SK-N-SH (cell line): Measurements from ENCODE around the gene LRP5. TPM values are rescaled to one million over a fixed set of nuclear protein-coding genes. Genes with fewer than 3 reads are reported as not detected.

Experiments used
- CTCF ChIA-PET: fragments of 300-600, 350-600 bp; formaldehyde crosslinking; extraction: SDS; loops from one replicate; lab custom pipeline; 2021; lab: Yijun Ruan, JAX
- POLR2A ChIA-PET: fragments of 350-600 bp; sonication (Branson Sonifier 250); formaldehyde crosslinking; extraction: SDS; loops from one replicate; lab custom pipeline; 2020; ENCODE audit warnings: antibody characterized with exemption, inconsistent platforms; lab: Yijun Ruan, JAX
- DNase-seq: peaks from one replicate; pipeline ENCODE4 v3.0.0; 2012
- H2AFZ ChIP-seq: fragments of 200-600 bp; sonication (generic); 2 replicates; pipeline ENCODE4 v1.8.1; 2016; ENCODE audit warnings: antibody characterized with exemption, mild to moderate bottlenecking, low read depth
- H3F3A ChIP-seq: fragments of 200-600 bp; sonication (generic); replicated peaks from 2 replicates; pipeline ENCODE3; 2016; ENCODE audit warnings: antibody characterized with exemption, mild to moderate bottlenecking; ENCODE audit not compliant: insufficient read depth
- H3K27ac ChIP-seq, 2 experiments: fragments of 200-500 bp in 1 of 2; fragments of 200-600 bp in 1 of 2; sonication (Bioruptor generic) in 1 of 2; sonication (generic), shearing (Covaris generic) in 1 of 2; 2 replicates each; pipeline versions ENCODE4 v1.5.1 to v1.6.1; 2014 to 2016; ENCODE audit warnings: low read depth in 2 of 2, inconsistent platforms in 1 of 2, low read length in 1 of 2, mild to moderate bottlenecking in 1 of 2, mixed read lengths in 1 of 2
- H3K27me3 ChIP-seq: fragments of 200-600 bp; sonication (generic), shearing (Covaris generic); 2 replicates; pipeline ENCODE4 v1.6.1; 2016; ENCODE audit warnings: mixed run types; ENCODE audit not compliant: insufficient read depth
- H3K36me3 ChIP-seq, 2 experiments: fragments of 200-500 bp in 1 of 2; fragments of 200-600 bp in 1 of 2; sonication (Bioruptor generic) in 1 of 2; sonication (generic) in 1 of 2; replicated peaks in 1 of 2; 2 replicates each; pipeline versions ENCODE3 to v1.5.1; 2014 to 2016; ENCODE audit warnings: low read length in 1 of 2, mild to moderate bottlenecking in 1 of 2; ENCODE audit not compliant: insufficient read depth in 2 of 2, control insufficient read depth in 1 of 2
- H3K4me1 ChIP-seq, 2 experiments: fragments of 200-500 bp in 1 of 2; fragments of 200-600 bp in 1 of 2; sonication (Bioruptor generic) in 1 of 2; sonication (generic), shearing (Covaris generic) in 1 of 2; 2 replicates each; pipeline versions ENCODE4 v1.5.1 to v1.6.1; 2014 to 2016; ENCODE audit warnings: low read depth in 1 of 2, low read length in 1 of 2, mixed run types in 1 of 2; ENCODE audit not compliant: insufficient read depth in 2 of 2, control insufficient read depth in 1 of 2
- H3K4me2 ChIP-seq: fragments of 200-600 bp; sonication (generic), shearing (Covaris generic); 2 replicates; pipeline ENCODE4 v1.6.1; 2017; ENCODE audit warnings: mixed run types
- H3K4me3 ChIP-seq, 2 experiments: fragments of 200-500 bp in 1 of 2; fragments of 200-600 bp in 1 of 2; sonication (Bioruptor generic) in 1 of 2; sonication (generic), shearing (Covaris generic) in 1 of 2; 2 replicates each; pipeline versions ENCODE4 v1.5.1 to v1.8.1; 2014 to 2016; ENCODE audit warnings: low read depth in 2 of 2, inconsistent platforms in 1 of 2, low read length in 1 of 2, mild to moderate bottlenecking in 1 of 2, mixed read lengths in 1 of 2, moderate library complexity in 1 of 2
- H3K79me2 ChIP-seq: fragments of 200-600 bp; sonication (generic); 2 replicates; pipeline ENCODE4 v1.8.1; 2017; ENCODE audit warnings: mild to moderate bottlenecking; ENCODE audit not compliant: insufficient read depth
- H3K9ac ChIP-seq: fragments of 200-600 bp; sonication (generic); 2 replicates; pipeline ENCODE4 v1.6.1; 2017; ENCODE audit warnings: mixed run types
- H3K9me2 ChIP-seq: fragments of 200-600 bp; sonication (generic); 2 replicates; pipeline ENCODE4 v1.6.1; 2017; ENCODE audit warnings: mixed run types
- H3K9me3 ChIP-seq: fragments of 200-600 bp; sonication (generic); 2 replicates; pipeline ENCODE4 v1.6.1; 2017; ENCODE audit warnings: mixed run types, mild to moderate bottlenecking, moderate library complexity
- H4K20me1 ChIP-seq: fragments of 200-600 bp; sonication (generic); 2 replicates; pipeline ENCODE4 v1.6.1; 2017; ENCODE audit warnings: mild to moderate bottlenecking, mixed run types; ENCODE audit not compliant: insufficient read depth
- CHD2 ChIP-seq: fragments of 150-350 bp; IDR thresholded peaks from 2 replicates; pipeline ENCODE4 v1.6.1; 2018; ENCODE audit warnings: low read length; ENCODE audit not compliant: partially characterized antibody
- CTCF ChIP-seq: fragments of 200-600 bp; sonication (generic); IDR thresholded peaks from 2 replicates; pipeline ENCODE4 v1.6.1; 2017; ENCODE audit warnings: antibody characterized with exemption, mild to moderate bottlenecking, moderate library complexity
- ELF1 ChIP-seq: IDR thresholded peaks from 2 replicates; pipeline ENCODE4 v1.4.0; 2012
- EP300 ChIP-seq, 2 experiments: IDR thresholded peaks; 2 replicates each; pipeline versions ENCODE4 v1.4.0 to v1.6.1; 2012; ENCODE audit warnings: borderline replicate concordance in 1 of 2, low read depth in 1 of 2, low read length in 1 of 2
- FOXJ3 ChIP-seq: sonication (generic); formaldehyde crosslinking; IDR thresholded peaks from 2 replicates; pipeline ENCODE4 v1.5.1; 2020; ENCODE audit warnings: mild to moderate bottlenecking, missing genetic modification reagents
- FOXM1 ChIP-seq: IDR thresholded peaks from 2 replicates; pipeline ENCODE4 v1.4.0; 2012; ENCODE audit warnings: low read depth, mild to moderate bottlenecking
- IRF3 ChIP-seq: fragments of 150-350 bp; IDR thresholded peaks from 2 replicates; pipeline ENCODE4 v1.6.1; 2016; ENCODE audit warnings: mild to moderate bottlenecking, low read depth, low read length
- JUND ChIP-seq: IDR thresholded peaks from 2 replicates; pipeline ENCODE4 v1.4.0; 2012
- NRF1 ChIP-seq: IDR thresholded peaks from 2 replicates; pipeline ENCODE4 v1.6.1; 2012; ENCODE audit warnings: low read depth, mild to moderate bottlenecking, low read length
- PBX3 ChIP-seq: IDR thresholded peaks from 2 replicates; pipeline ENCODE4; 2012
- RCOR1 ChIP-seq: fragments of 150-350 bp; IDR thresholded peaks from 2 replicates; pipeline ENCODE4 v1.6.1; 2017; ENCODE audit warnings: antibody characterized with exemption, low read length
- REST ChIP-seq: IDR thresholded peaks from 2 replicates; pipeline ENCODE4 v1.6.1; 2012; ENCODE audit warnings: mild to moderate bottlenecking, low read depth, low read length, moderate library complexity
- RFX5 ChIP-seq: IDR thresholded peaks from 2 replicates; pipeline ENCODE4 v1.6.1; 2012; ENCODE audit warnings: mild to moderate bottlenecking, improper control_type of control experiment, low read length
- SIN3A ChIP-seq: IDR thresholded peaks from 2 replicates; pipeline ENCODE4 v1.6.1; 2012; ENCODE audit warnings: low read depth, mild to moderate bottlenecking, low read length, moderate library complexity, borderline replicate concordance
- SMC3 ChIP-seq: IDR thresholded peaks from 2 replicates; pipeline ENCODE4 v1.6.1; 2012; ENCODE audit warnings: low read depth, low read length, improper control_type of control experiment
- TAF1 ChIP-seq: IDR thresholded peaks from 2 replicates; pipeline ENCODE4 v1.6.1; 2012; ENCODE audit warnings: low read depth, mild to moderate bottlenecking, low read length, moderate library complexity, borderline replicate concordance
- USF1 ChIP-seq: IDR thresholded peaks from 2 replicates; pipeline ENCODE4 v1.4.0; 2012; ENCODE audit warnings: low read depth, borderline replicate concordance
- WGBS: methylation state at CpG from one replicate; pipeline ENCODE4 v1.1.6; 2017; ENCODE audit warnings: low lambda C conversion rate; 5-methylcytosine and 5-hydroxymethylcytosine counted together
- polyA plus RNA-seq, 3 experiments: library from polyadenylated mRNA; depleted of rRNA; stranded (reverse); fragments of >200 nt; gene quantifications; 2 replicates each; pipeline ENCODE4 v1.2.3, GENCODE V29; 2012

The LRP5 gene
- polyA plus RNA-seq, 1 of the 3 experiments (the other 2 are of a cell fraction): 15.0 TPM

- Histone ChIP-seq H3K4me1 (peaks cover 0 to 2% of the 10 kb centered on the region in 2 experiments; a peak in 1 of 4 replicates), H3K9ac (no peak overlapping the region), H3K27me3 (no peaks in the 10 kb centered on the region), H3K79me2 (no peaks in the 10 kb centered on the region), H2AFZ (no peak overlapping the region), H3K9me2 (no peaks in the 10 kb centered on the region), H3K36me3 (peaks cover 27 to 37% of the 10 kb centered on the region in 2 experiments), H3K4me3 (no peak overlapping the region), H4K20me1 (no peaks in the 10 kb centered on the region), H3K27ac (no peak overlapping the region), H3F3A (no peaks in the 10 kb centered on the region), H3K9me3 (peaks cover 7% of the 10 kb centered on the region; the same call in 1 of the 2 replicates), H3K4me2 (no peak overlapping the region)
- ChIA-PET CTCF (interaction anchor here (1.0 kb wide), 1 partner anchor 43 kb away, joined by 3 read pairs; no protein-coding TSS in a partner anchor), POLR2A (no interaction called here)
- TF ChIP-seq SMC3 (no peak), IRF3 (no peak), EP300 (IDR thresholded peaks at IDR 0.05; ENCODE audit: borderline replicate concordance in 1 of 2, low read depth in 1 of 2, low read length in 1 of 2) (no peak), SIN3A (no peak), REST (no peak), PBX3 (no peak), CHD2 (no peak), FOXM1 (no peak), RFX5 (no peak), CTCF (no peak), TAF1 (no peak), NRF1 (no peak), JUND (no peak), USF1 (no peak), ELF1 (no peak), RCOR1 (no peak), FOXJ3 (CRISPR knock-in tag) (no peak)
- no peak for DNase-seq
- WGBS: 98% methylated on average over 6 of the region's 21 CpGs
These were observed 113.5 kb downstream of the LRP5 start for GRCh38 chr11:68425866-68426380.
